Mesenchymal stem cell (in vitro differentiated cells and primary cell): ENCODE data around the gene PDE11A.

Experiments
- DNase-seq: peaks from one replicate; pipeline ENCODE4 v3.0.0-alpha.2; 2013
- H2AFZ ChIP-seq: one replicate; pipeline ENCODE4 v1.6.1; 2013; ENCODE audit warnings: low read depth, mild to moderate bottlenecking, control low read depth, inconsistent platforms, low read length, moderate library complexity
- H2AK5ac ChIP-seq: 2 replicates; pipeline ENCODE4 v1.6.1; 2013; ENCODE audit warnings: low read length, moderate library complexity, mild to moderate bottlenecking, inconsistent platforms; ENCODE audit not compliant: severe bottlenecking
- H2BK120ac ChIP-seq: one replicate; pipeline ENCODE4 v1.6.1; 2013; ENCODE audit warnings: low read depth, mild to moderate bottlenecking, inconsistent platforms, low read length, moderate library complexity
- H2BK12ac ChIP-seq, 2 experiments: one replicate each; pipeline ENCODE4 v1.6.1; 2013; ENCODE audit warnings: inconsistent platforms in 2 of 2, low read length in 2 of 2, mild to moderate bottlenecking in 2 of 2, moderate library complexity in 2 of 2, control low read depth in 1 of 2
- H2BK15ac ChIP-seq: one replicate; pipeline ENCODE4 v1.6.1; 2013; ENCODE audit warnings: mild to moderate bottlenecking, low read depth, inconsistent platforms; ENCODE audit not compliant: poor library complexity, severe bottlenecking
- H2BK5ac ChIP-seq: 2 replicates; pipeline ENCODE4 v1.6.1; 2013; ENCODE audit warnings: low read depth, mild to moderate bottlenecking, low read length, control low read depth, inconsistent platforms; ENCODE audit not compliant: poor library complexity, severe bottlenecking
- H3K14ac ChIP-seq, 2 experiments: one replicate each; pipeline ENCODE4 v1.6.1; 2013; ENCODE audit warnings: inconsistent platforms in 2 of 2, low read length in 2 of 2, control low read depth in 1 of 2, mild to moderate bottlenecking in 1 of 2, moderate library complexity in 1 of 2
- H3K18ac ChIP-seq, 2 experiments: one replicate each; pipeline ENCODE4 v1.6.1; 2013; ENCODE audit warnings: inconsistent platforms in 2 of 2, low read length in 2 of 2, control low read depth in 1 of 2, low read depth in 1 of 2, mild to moderate bottlenecking in 1 of 2
- H3K23ac ChIP-seq, 2 experiments: one replicate each; pipeline ENCODE4 v1.6.1; 2013; ENCODE audit warnings: inconsistent platforms in 2 of 2, low read length in 2 of 2, mild to moderate bottlenecking in 2 of 2, moderate library complexity in 2 of 2, control low read depth in 1 of 2
- H3K27ac ChIP-seq: 2 replicates; pipeline ENCODE4 v1.5.1; 2013; ENCODE audit warnings: mild to moderate bottlenecking, moderate library complexity, low read length, control low read depth, inconsistent platforms; ENCODE audit not compliant: poor library complexity, severe bottlenecking
- H3K27me3 ChIP-seq, 2 experiments: 2 replicates each; pipeline versions ENCODE4 v1.6.1 to v1.7.0; 2013; ENCODE audit warnings: low read length in 2 of 2, mild to moderate bottlenecking in 2 of 2, moderate library complexity in 2 of 2, control low read depth in 1 of 2, inconsistent platforms in 1 of 2; ENCODE audit not compliant: control insufficient read depth in 1 of 2, insufficient read depth in 1 of 2
- H3K36me3 ChIP-seq, 2 experiments: 2 replicates each; pipeline versions ENCODE4 v1.6.1 to v1.7.0; 2013; ENCODE audit warnings: low read length in 2 of 2, control low read depth in 1 of 2, inconsistent platforms in 1 of 2, low read depth in 1 of 2, mild to moderate bottlenecking in 1 of 2; ENCODE audit not compliant: insufficient read depth in 2 of 2, control insufficient read depth in 1 of 2
- H3K4ac ChIP-seq, 2 experiments: one replicate each; pipeline ENCODE4 v1.6.1; 2013; ENCODE audit warnings: inconsistent platforms in 2 of 2, low read length in 2 of 2, mild to moderate bottlenecking in 2 of 2, moderate library complexity in 2 of 2, control low read depth in 1 of 2, low read depth in 1 of 2
- H3K4me1 ChIP-seq: 2 replicates; pipeline ENCODE4 v1.6.1; 2013; ENCODE audit warnings: low read depth, low read length, control low read depth; ENCODE audit not compliant: control insufficient read depth, insufficient read depth
- H3K4me2 ChIP-seq: 2 replicates; pipeline ENCODE4 v1.6.1; 2013; ENCODE audit warnings: low read length, mild to moderate bottlenecking, inconsistent platforms; ENCODE audit not compliant: poor library complexity, severe bottlenecking
- H3K4me3 ChIP-seq, 2 experiments: 2 replicates each; pipeline versions ENCODE4 v1.5.1 to v1.7.0; 2013; ENCODE audit warnings: low read length in 2 of 2, mild to moderate bottlenecking in 2 of 2, control low read depth in 1 of 2, low read depth in 1 of 2; ENCODE audit not compliant: insufficient read depth in 1 of 2
- H3K79me1 ChIP-seq: replicated peaks from 2 replicates; pipeline ENCODE4 v1.6.1; 2013; ENCODE audit warnings: mild to moderate bottlenecking, control low read depth, low read length, inconsistent platforms; ENCODE audit not compliant: poor library complexity, severe bottlenecking
- H3K9ac ChIP-seq: 2 replicates; pipeline ENCODE4 v1.7.0; 2013; ENCODE audit warnings: mild to moderate bottlenecking, low read length, moderate library complexity
- H3K9me3 ChIP-seq: 2 replicates; pipeline ENCODE4 v1.7.0; 2013; ENCODE audit warnings: mild to moderate bottlenecking, low read length; ENCODE audit not compliant: control insufficient read depth
- H4K8ac ChIP-seq: one replicate; pipeline ENCODE4 v1.6.1; 2013; ENCODE audit warnings: inconsistent platforms, mild to moderate bottlenecking, low read length, moderate library complexity
- H4K91ac ChIP-seq: one replicate; pipeline ENCODE4 v1.6.1; 2013; ENCODE audit warnings: mild to moderate bottlenecking, low read length, inconsistent platforms
- WGBS: methylation state at CpG from one replicate; pipeline ENCODE4 v1.1.7; 2013; ENCODE audit warnings: mixed read lengths; 5-methylcytosine and 5-hydroxymethylcytosine counted together

The PDE11A gene

DNA sequence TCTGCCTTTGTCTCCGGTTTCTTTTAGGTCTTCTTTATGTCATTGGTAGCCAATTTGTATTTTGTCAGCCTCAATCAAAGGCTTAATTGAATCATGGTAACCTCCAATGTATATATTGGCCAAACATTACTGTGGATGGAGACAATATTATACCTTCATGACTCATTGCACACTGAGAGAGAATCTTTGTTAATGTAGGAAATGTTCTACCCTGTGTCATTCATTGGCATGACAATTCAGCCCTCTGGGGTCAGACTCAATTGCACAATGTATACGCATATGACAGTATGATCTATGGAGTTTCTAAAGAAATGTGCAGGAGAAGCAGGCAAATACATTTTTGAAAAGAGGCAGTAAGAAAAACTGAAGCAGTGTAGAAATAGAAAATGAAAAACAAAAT is 162.6 kb downstream of the PDE11A start:
- Histone ChIP-seq H2AK5ac (no peak overlapping the region), H4K8ac (no peak overlapping the region), H2BK15ac (no peak overlapping the region), H3K18ac (no peak overlapping the region), H3K23ac (no peak overlapping the region), H2AFZ (no peak overlapping the region), H3K36me3 (no peaks in the 10 kb centered on the region), H3K4ac (no peak overlapping the region), H3K4me3 (no peak overlapping the region), H3K9me3 (no peaks in the 10 kb centered on the region), H3K14ac (no peak overlapping the region), H3K4me2 (no peak overlapping the region), H3K4me1 (no peaks in the 10 kb centered on the region), H2BK5ac (no peak overlapping the region), H3K27ac (no peak overlapping the region), H4K91ac (no peak overlapping the region), H3K27me3 (no peaks in the 10 kb centered on the region), H2BK12ac (no peak overlapping the region), H2BK120ac (no peak overlapping the region), H3K79me1 (no peaks in the 10 kb centered on the region), H3K9ac (no peak overlapping the region)
- peak; percentile 34 for DNase-seq
- WGBS = 51% methylated on average over 2 of the region's 2 CpGs

DNA sequence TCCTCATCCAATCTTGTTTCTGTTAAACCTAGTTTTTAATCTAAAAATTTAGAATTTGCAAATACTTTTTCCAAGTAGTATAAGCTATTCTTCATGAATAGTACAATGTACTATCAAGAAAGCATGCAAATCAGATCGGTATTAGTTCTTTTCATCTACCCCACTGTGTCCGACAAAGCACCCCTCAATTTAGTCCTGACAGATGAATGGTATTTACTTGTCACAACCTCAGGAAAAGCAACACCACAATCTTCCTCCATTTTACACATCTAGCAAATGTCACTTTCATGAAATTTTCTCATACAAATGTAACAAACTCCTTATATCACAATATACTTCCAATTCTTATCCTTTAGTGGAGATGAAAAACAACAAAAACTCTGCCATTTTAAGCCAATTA is 163.8 kb downstream of the PDE11A start:
- no peak overlapping the region for H3K18ac ChIP-seq
- no peaks in the 10 kb centered on the region for H3K79me1 ChIP-seq
- no peaks in the 10 kb centered on the region for H3K27me3 ChIP-seq
- DNase-seq = no peak
- H3K36me3 ChIP-seq = no peaks in the 10 kb centered on the region
- no peak overlapping the region for H3K4me3 ChIP-seq
- H2AK5ac ChIP-seq = no peak overlapping the region
- H3K23ac ChIP-seq = no peak overlapping the region
- no peak overlapping the region for H3K9ac ChIP-seq
- H3K14ac ChIP-seq = no peak overlapping the region
- 97% methylated on average over 2 of the region's 2 CpGs for WGBS
- no peak overlapping the region for H3K4ac ChIP-seq
- H3K4me2 ChIP-seq = no peak overlapping the region
- no peaks in the 10 kb centered on the region for H3K4me1 ChIP-seq
- H3K9me3 ChIP-seq = no peaks in the 10 kb centered on the region
- no peak overlapping the region for H4K91ac ChIP-seq
- H2BK15ac ChIP-seq = no peak overlapping the region
- no peak overlapping the region for H2BK12ac ChIP-seq
- H2AFZ ChIP-seq = no peak overlapping the region
- no peak overlapping the region for H3K27ac ChIP-seq
- H2BK120ac ChIP-seq = no peak overlapping the region
- no peak overlapping the region for H2BK5ac ChIP-seq
- H4K8ac ChIP-seq = no peak overlapping the region

DNA sequence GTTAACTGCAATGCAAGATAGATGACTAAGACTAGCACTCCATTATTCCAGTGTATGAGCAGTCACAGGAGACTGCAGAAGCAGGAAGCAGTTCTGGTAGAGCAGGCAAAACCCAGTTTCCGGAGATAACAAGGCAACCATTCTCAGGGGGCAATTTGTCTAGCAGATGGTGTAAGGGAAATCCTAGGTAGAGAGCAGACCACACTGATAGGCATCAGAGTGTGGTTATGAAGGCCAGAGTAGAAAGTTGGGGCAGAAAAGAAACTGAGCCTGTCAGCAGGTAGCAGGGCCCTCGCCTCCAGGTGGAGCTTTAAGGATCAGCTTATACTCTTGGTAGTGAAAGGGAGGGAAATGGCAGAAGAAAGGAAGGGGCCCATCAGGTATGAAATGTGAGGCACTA is 164.4 kb downstream of the PDE11A start:
- Histone ChIP-seq H2BK12ac (no peak overlapping the region), H2AFZ (no peak overlapping the region), H3K79me1 (no peaks in the 10 kb centered on the region), H3K18ac (no peak overlapping the region), H2BK120ac (no peak overlapping the region), H3K4me2 (no peak overlapping the region), H4K91ac (no peak overlapping the region), H3K9ac (no peak overlapping the region), H3K4me3 (no peak overlapping the region), H3K9me3 (no peaks in the 10 kb centered on the region), H3K4me1 (no peaks in the 10 kb centered on the region), H3K23ac (no peak overlapping the region), H2BK5ac (no peak overlapping the region), H4K8ac (no peak overlapping the region), H3K4ac (no peak overlapping the region), H3K14ac (no peak overlapping the region), H3K27me3 (no peaks in the 10 kb centered on the region), H3K27ac (no peak overlapping the region), H2AK5ac (no peak overlapping the region), H2BK15ac (no peak overlapping the region), H3K36me3 (no peaks in the 10 kb centered on the region)
- DNase-seq = no peak
- 78% methylated on average over 2 of the region's 2 CpGs for WGBS

DNA sequence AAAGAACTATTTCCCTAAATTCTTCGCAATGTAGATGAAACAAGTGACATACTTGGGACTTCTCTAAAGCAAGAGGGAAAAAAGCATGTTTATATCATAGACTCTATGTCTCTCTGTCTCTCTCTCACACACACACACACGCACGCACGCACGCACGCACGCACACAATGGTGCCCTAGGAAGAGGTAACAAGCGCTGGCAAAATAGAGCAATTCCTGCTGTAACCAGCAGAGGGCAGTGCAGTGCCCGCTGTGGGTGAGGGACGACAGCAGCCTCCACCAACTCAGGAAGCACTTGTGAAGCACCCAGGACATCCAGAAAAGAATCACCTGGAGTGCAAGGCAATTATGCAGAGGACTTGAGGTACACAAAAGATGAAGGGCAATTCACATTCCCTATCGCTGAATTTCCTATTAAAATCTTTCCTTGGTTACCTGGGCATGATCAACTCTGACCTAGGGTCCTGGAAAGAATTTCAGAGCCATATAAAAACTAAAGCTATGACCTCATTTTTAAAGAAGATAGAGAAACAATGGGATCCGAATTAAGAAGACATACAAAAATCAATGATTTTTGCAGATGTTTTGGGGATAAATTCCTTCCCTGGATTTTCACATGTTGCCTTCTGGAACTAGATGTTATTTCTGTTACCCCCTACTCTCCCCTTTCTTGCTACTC is 166.4 kb downstream of the PDE11A start:
- no peak overlapping the region for H4K91ac ChIP-seq
- WGBS = 22% methylated on average over 11 of the region's 12 CpGs
- H3K4ac ChIP-seq = no peak overlapping the region
- H2AFZ ChIP-seq = no peak overlapping the region
- H3K36me3 ChIP-seq = no peaks in the 10 kb centered on the region
- no peak overlapping the region for H2BK12ac ChIP-seq
- no peaks in the 10 kb centered on the region for H3K27me3 ChIP-seq
- H3K9me3 ChIP-seq = no peaks in the 10 kb centered on the region
- no peak overlapping the region for H3K4me2 ChIP-seq
- no peak overlapping the region for H3K23ac ChIP-seq
- H3K14ac ChIP-seq = no peak overlapping the region
- H3K4me3 ChIP-seq = no peak overlapping the region
- H2BK120ac ChIP-seq = no peak overlapping the region
- H3K18ac ChIP-seq = no peak overlapping the region
- H2BK15ac ChIP-seq = no peak overlapping the region
- H3K4me1 ChIP-seq = no peaks in the 10 kb centered on the region
- H4K8ac ChIP-seq = no peak overlapping the region
- no peak overlapping the region for H3K9ac ChIP-seq
- no peak overlapping the region for H2AK5ac ChIP-seq
- no peak overlapping the region for H2BK5ac ChIP-seq
- no peak overlapping the region for H3K27ac ChIP-seq
- peak; percentile 73 for DNase-seq
- H3K79me1 ChIP-seq = no peaks in the 10 kb centered on the region
